Neutrophil (primary cell): ENCODE measurements around the gene SEPHS1.
A peak's percentile ranks its signal among the peaks of the same experiment; 100 is the strongest.

Experiments
- H3K27ac ChIP-seq: fragments of 200-600 bp; sonication (generic); 2 replicates; pipeline ENCODE4 v1.5.1; 2016; ENCODE audit warnings: mild to moderate bottlenecking, moderate library complexity
- H3K27me3 ChIP-seq: fragments of 200-600 bp; sonication (generic); 2 replicates; pipeline ENCODE4 v1.6.0; 2016; ENCODE audit warnings: mild to moderate bottlenecking
- H3K36me3 ChIP-seq: fragments of 200-600 bp; sonication (generic); 2 replicates; pipeline ENCODE4 v1.5.1; 2017
- H3K4me1 ChIP-seq, 2 experiments: fragments of 200-600 bp in 1 of 2; sonication (generic) in 1 of 2; 1 replicate in 1 of 2; 2 replicates in 1 of 2; pipeline versions ENCODE4 v1.5.1 to v1.6.1; 2013 to 2016; ENCODE audit warnings: low read depth in 1 of 2, low read length in 1 of 2, mild to moderate bottlenecking in 1 of 2, moderate library complexity in 1 of 2; ENCODE audit not compliant: control insufficient read depth in 1 of 2, insufficient read depth in 1 of 2
- H3K4me3 ChIP-seq, 2 experiments: fragments of 200-600 bp in 1 of 2; sonication (generic) in 1 of 2; 1 replicate in 1 of 2; 2 replicates in 1 of 2; pipeline ENCODE4 v1.5.1; 2013 to 2016; ENCODE audit warnings: low read depth in 1 of 2, low read length in 1 of 2, mild to moderate bottlenecking in 1 of 2, moderate library complexity in 1 of 2
- H3K9me3 ChIP-seq: fragments of 200-600 bp; sonication (generic); 2 replicates; pipeline ENCODE4 v1.5.1; 2016
- TF ChIP-seq, protein P1 (sequence below): fragments of 200-600 bp; sonication (generic); IDR thresholded peaks from 2 replicates; pipeline ENCODE4 v1.5.1; 2016; ENCODE audit warnings: antibody characterized with exemption

SEPHS1 gene

DNA sequence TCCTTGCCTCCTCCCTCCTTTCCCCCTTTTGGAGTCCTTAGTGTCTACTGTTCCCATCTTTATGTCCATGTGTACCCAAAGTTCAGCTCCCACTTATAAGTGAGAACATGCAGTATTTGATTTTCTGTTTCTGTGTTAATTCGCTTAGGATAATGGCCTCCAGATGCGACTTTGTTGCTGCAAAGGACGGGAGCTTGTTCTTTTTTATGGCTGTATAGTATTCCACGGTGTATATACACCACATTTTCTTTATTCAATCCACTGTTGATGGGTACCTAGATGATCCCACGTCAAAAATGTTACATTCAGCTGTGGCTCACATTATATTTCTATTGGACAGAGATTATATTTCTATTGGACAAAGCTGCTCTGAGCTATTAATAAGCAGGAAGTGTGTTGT lies 24.4 kb upstream of the SEPHS1 start:
- TF ChIP-seq, protein P1, sequence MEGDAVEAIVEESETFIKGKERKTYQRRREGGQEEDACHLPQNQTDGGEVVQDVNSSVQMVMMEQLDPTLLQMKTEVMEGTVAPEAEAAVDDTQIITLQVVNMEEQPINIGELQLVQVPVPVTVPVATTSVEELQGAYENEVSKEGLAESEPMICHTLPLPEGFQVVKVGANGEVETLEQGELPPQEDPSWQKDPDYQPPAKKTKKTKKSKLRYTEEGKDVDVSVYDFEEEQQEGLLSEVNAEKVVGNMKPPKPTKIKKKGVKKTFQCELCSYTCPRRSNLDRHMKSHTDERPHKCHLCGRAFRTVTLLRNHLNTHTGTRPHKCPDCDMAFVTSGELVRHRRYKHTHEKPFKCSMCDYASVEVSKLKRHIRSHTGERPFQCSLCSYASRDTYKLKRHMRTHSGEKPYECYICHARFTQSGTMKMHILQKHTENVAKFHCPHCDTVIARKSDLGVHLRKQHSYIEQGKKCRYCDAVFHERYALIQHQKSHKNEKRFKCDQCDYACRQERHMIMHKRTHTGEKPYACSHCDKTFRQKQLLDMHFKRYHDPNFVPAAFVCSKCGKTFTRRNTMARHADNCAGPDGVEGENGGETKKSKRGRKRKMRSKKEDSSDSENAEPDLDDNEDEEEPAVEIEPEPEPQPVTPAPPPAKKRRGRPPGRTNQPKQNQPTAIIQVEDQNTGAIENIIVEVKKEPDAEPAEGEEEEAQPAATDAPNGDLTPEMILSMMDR: no peak
- H3K4me1 ChIP-seq: no peaks in the 10 kb centered on the region
- no peaks in the 10 kb centered on the region for H3K36me3 ChIP-seq
- no peak overlapping the region for H3K4me3 ChIP-seq
- H3K27me3 ChIP-seq: no peaks in the 10 kb centered on the region
- no peak overlapping the region for H3K27ac ChIP-seq
- H3K9me3 ChIP-seq: no peaks in the 10 kb centered on the region

DNA sequence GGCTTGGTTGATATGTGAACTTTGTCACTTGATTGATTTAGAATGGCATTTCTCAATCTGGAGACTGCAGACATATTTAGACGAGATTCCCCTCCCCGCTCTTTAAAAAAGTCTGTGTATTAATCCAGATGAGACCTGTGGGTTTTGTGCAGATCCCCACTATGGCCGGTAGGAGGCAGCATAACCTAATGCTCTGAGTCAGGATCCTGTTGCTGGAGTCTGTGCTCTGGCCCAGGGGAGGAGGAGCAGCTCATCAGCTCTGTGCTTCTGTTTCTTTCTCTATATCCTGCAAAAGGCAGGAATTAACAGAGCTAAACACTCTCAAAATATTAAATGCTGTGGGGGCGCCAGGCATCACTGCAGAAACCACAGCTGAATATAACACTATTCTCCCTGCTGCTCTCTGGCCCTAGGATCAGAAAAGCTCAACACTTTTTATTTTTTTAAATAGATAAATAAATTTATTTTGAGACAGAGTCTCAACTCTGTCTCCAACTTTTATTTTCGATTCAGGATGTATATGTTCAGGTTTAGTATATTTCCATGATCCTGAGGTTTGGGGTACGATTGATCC lies 23.9 kb upstream of the SEPHS1 start:
- TF ChIP-seq, protein P1: peak; percentile 73
- no peak overlapping the region for H3K4me3 ChIP-seq
- no peaks in the 10 kb centered on the region for H3K36me3 ChIP-seq
- no peak overlapping the region for H3K27ac ChIP-seq
- H3K4me1 ChIP-seq: no peaks in the 10 kb centered on the region
- no peaks in the 10 kb centered on the region for H3K9me3 ChIP-seq
- no peaks in the 10 kb centered on the region for H3K27me3 ChIP-seq

DNA sequence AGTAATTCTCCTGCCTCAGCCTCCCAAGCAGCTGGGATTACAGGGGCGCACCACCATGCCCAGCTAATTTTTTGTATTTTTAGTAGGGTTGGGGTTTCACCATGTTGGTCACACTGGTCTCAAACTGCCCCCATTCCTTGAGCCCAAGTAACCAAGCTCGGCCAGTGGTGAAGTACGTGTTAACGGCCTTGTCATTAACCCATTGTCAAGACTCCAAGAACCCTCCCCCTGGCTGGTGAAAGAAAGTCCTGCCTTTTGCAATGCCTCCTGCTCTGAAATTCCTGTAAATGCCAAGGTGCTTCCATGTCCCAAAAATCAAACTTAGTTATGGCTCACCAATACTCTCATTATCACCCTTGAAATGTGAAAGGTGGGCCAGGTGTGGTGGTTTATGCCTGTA lies 18.8 kb upstream of the SEPHS1 start:
- Histone ChIP-seq H3K27me3 (no peaks in the 10 kb centered on the region), H3K36me3 (no peaks in the 10 kb centered on the region), H3K9me3 (no peaks in the 10 kb centered on the region), H3K4me3 (no peak overlapping the region), H3K4me1 (no peaks in the 10 kb centered on the region), H3K27ac (no peak overlapping the region)
- TF ChIP-seq, protein P1: no peak

DNA sequence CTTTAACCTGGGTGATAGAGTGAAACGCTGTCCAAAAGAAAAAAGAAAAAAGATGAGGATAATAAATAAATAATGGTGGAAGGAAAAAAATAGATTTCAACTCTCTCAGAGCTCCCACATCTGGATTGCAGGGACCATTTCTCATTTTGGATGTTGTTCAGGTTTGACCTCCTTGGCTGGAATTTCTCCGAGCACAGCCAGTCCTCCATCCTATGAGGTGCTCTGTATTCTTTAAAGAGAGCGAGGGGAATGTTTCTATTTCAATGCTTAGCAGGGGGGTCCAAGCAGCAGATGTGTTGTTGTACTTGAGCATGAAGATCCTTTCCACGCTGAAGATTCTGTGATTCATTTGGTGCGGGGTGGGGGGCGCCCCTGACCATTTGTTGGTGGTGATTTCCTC lies 17.7 kb upstream of the SEPHS1 start:
- no peaks in the 10 kb centered on the region for H3K9me3 ChIP-seq
- TF ChIP-seq, protein P1: no peak

DNA sequence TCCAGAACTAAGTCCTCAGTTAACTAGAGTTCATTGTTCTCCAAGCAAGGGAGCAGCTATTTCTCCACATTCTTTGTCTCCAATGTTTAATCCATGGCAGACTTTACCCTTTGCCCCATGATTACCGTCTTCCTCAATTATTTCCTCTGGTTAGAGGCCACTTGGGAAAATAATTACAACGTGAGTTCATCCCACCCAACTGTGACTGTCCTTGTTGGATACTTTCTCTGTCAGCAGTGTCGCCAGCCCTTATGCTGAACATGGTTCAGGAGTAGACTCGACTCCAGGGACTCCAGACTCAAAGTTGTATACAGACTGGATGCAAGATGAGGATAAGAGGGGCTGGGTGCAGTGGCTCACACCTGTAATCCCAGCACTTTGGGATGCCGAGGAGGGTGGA lies 17.1 kb upstream of the SEPHS1 start:
- Histone ChIP-seq H3K27me3 (no peaks in the 10 kb centered on the region), H3K9me3 (no peaks in the 10 kb centered on the region), H3K4me1 (no peaks in the 10 kb centered on the region), H3K36me3 (no peaks in the 10 kb centered on the region), H3K4me3 (no peak overlapping the region), H3K27ac (no peak overlapping the region)
- TF ChIP-seq, protein P1: no peak

More for the DNA sequence above, 17.7 kb upstream of the SEPHS1 start:
- no peak overlapping the region for H3K4me3 ChIP-seq
- H3K4me1 ChIP-seq: no peaks in the 10 kb centered on the region
- no peaks in the 10 kb centered on the region for H3K27me3 ChIP-seq
- H3K36me3 ChIP-seq: no peaks in the 10 kb centered on the region
- H3K27ac ChIP-seq: no peak overlapping the region

DNA sequence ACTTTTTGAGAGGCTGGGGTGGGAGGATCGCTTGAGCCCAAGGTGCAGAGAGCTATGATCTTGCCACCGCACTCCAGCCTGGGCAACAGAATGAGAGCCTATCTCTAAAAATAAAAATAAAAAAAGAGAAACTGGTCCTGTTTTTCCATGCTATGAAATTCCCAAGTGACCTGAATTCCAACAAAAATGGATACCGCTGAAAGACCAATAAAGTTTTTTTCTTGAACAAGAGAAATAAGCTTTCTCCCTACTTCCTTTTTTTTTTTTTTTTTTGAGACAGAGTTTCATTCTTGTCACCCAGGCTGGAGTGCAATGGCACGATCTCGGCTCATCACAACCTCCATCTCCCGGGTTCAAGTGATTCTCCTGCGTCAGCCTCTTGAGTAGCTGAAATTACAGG lies 12.5 kb upstream of the SEPHS1 start:
- Histone ChIP-seq H3K27ac (no peak overlapping the region), H3K4me1 (no peaks in the 10 kb centered on the region), H3K4me3 (no peak overlapping the region), H3K9me3 (no peaks in the 10 kb centered on the region), H3K27me3 (no peaks in the 10 kb centered on the region), H3K36me3 (no peaks in the 10 kb centered on the region)
- TF ChIP-seq, protein P1: no peak
